GM18526 (cell line): ENCODE data around the gene FANCE.
A peak's percentile ranks its signal among the peaks of the same experiment; 100 is the strongest.

Experiments
- POLR2A ChIP-seq: IDR thresholded peaks from 3 replicates; pipeline ENCODE4 v1.6.1; 2011; ENCODE audit not compliant: insufficient read length; ENCODE audit errors: extremely low read depth

Gene FANCE

DNA sequence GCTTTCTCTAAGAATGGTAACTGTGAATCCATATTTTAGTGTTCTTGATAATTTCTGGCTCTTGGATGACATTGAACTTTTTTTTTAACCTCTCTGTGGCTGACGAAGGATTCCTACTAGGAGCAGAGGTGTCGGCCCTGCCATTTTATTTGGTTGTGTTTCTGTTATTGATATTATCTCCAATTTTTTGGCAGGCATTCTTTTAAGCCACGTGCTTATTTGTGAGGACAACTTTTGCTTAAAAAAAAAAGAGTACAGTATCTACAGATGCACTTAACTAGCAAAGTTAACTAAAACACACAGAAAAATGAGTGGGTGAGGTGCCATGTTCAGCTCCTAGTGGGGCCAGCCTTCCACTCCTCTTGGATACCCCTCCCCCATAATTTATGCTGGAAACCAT lies 1.1 kb downstream of the FANCE start:
- TF ChIP-seq POLR2A, result no peak

DNA sequence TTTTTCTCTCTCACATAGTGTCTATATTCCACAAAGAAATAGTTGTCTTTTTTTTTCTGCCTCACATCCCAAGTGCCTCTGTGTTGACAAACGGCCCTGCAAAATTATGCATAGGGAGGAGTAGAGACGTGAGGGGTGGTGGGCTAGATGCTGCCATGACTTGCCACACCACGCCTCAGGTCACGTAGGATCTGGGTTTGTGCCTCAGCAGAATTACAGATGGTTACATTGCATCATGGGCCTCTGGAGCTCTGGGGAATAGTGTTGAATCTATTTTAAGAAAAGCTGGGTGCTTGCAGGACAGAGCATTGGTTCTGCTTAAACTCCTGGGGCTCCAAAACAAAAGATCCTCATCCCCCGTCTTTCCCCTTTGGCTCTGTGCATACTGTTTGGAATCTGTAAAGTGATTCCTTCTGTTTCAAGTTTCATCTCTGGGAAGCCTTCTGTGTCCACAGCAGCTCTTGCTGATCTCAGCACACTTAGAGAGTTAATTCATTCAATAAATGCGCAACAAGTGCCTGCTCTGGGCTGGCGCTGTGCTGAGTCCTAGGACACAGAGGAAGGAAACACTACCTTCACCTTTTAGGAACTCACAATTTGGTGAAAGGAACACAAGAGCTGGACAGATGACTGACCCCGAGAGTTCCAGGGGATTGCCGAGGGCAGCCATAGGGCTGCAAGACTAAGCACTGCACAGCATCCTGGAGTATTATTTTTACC lies 2.4 kb downstream of the FANCE start:
- TF ChIP-seq POLR2A, result no peak

DNA sequence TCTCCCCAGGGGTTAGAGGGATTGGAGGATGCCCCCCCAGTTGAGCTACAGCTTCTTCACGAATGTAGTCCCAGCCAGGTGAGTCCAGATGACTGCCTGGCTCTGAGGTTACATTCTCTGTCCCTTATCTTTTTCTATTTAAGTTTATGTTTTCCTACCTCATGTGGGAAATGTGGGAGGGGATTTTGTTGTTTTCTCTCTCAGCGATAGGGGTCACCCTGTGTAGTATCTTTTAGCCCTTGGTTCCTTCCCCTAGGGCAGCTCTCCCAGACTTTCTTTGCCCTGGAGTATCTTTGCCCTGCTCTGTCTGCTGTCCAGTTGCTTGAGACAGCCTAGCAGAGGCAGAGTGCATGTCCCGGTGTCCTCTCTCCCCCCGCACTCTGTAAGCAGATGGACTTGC lies 5.8 kb downstream of the FANCE start:
- no peak for TF ChIP-seq POLR2A

DNA sequence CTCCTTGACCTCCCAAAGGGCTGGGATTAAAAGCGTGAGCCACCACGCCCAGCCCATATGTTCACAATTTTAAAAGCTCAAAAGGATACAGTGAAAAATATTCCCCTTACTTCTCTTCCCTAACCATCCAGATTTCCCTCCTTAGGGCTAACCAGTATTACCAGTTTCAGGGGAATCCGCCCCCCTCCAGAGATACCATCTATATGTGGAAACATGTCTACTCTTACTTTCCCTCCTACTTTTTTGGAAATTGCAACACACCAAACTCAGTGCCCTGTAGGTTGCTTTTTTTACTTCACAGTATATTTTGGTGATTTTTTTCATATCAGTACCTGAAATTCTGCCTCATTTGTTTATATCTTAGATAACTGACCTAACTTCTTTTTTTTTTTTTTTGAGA lies 9.1 kb downstream of the FANCE start:
- TF ChIP-seq POLR2A, result no peak

DNA sequence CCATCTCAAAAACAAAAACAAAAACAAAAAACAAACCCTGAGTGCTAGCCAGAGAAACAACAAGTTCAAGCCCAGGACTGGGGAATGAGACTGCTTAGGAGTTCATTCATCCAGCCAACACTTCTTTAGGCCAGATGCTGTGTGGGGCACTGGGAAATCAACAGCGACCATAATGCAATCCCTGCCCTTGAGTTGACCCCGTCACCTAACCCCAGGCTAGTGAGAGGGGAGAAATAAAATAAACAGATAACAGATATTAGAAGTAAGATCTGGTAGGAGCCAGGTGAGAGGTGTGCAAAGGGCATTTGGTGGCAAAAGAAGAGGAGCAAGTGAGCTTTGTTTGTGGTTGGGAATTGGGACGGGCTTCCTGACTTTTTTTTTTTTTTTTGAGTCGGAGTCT lies 11.2 kb downstream of the FANCE start:
- TF ChIP-seq POLR2A, result no peak

- TF ChIP-seq POLR2A, result no peak
These were observed 13.5 kb downstream of the FANCE start for GRCh38 chr6:35465646-35466045.

DNA sequence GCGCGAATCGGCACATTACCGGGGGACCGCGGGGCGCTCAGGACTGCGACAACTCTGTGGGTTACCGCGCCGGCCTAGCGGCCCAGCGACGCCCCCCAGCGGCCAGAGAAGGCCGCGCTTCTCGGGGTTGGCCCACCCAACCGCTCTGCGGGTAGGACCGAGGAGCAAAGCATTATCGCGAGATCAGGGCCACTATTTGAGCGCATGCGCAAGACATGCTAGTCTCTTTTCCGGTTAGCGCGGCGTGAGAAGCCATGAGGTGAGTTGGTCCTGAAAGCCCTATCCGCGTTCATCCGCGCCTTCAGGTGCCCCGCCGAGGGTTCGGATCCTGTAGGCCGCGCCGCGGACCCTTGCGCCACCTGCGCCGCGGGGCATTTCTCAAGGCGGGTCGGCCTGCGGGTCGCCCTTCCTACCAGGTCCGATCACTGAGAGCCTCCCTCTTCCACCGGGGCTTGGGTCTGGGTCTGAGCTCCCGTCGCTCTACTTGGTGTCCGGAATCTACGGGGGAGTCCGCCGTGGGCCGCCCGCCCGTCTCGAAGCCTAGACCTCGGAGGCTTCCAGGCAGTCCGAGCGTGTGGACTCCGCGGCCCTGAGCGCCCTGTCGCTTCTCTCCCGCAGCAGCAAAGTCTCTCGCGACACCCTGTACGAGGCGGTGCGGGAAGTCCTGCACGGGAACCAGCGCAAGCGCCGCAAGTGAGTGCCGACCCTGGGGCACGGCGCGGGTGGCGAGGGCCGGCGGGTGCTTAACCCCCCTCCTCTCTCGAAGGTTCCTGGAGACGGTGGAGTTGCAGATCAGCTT lies 16.2 kb downstream of the FANCE start, which contains the start of gene RPL10A:
Gene RPL10A, plus strand, starts transcription at position 221 of the 799 bp plus-strand sequence. Its CDS starts 34 bp downstream, at position 255.
- peak; percentile 99 for TF ChIP-seq POLR2A

- TF ChIP-seq POLR2A, result peak; percentile 9
These were observed 17.0 kb downstream of the FANCE start for GRCh38 chr6:35468980-35469750.

- TF ChIP-seq POLR2A, result no peak
These were observed 17.9 kb downstream of the FANCE start for GRCh38 chr6:35469751-35470662.

- TF ChIP-seq POLR2A, result no peak
These were observed 18.6 kb downstream of the FANCE start for GRCh38 chr6:35470663-35471120.

GRCh38 chr6:35471836-35472345 lies 19.8 kb downstream of the FANCE start:
- no peak for TF ChIP-seq POLR2A

GRCh38 chr6:35473075-35473849 lies 21.1 kb downstream of the FANCE start:
- peak; percentile 40 for TF ChIP-seq POLR2A

DNA sequence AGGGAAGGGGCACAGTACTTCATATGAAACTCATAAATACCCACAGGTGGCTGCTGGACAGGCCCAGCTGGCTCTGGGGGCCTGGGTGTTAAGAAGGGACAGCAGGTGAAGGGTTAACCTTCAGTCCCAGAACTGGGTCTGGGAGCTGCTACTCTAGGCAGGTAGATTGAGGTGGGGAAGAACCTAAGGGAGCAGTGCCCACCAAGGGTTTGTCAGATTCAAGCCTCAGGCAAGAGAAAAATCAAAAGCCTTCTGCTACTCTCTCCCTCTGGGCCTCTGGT lies 21.7 kb downstream of the FANCE start:
- TF ChIP-seq POLR2A, result no peak
